HEK293 (cell line): ENCODE results near the gene RAB3C.

ENCODE experiments used
- CTCF ChIA-PET: fragments of 350-600 bp; formaldehyde crosslinking; extraction: SDS; loops from one replicate; lab custom pipeline; 2021; ENCODE audit warnings: antibody characterized with exemption; lab: Yijun Ruan, JAX
- POLR2A ChIA-PET: fragments of 300-600 bp; formaldehyde crosslinking; extraction: SDS; loops from one replicate; lab custom pipeline; 2020; ENCODE audit warnings: antibody characterized with exemption, inconsistent platforms; lab: Yijun Ruan, JAX
- H3K27ac ChIP-seq: fragments of 200-500 bp; sonication (Bioruptor generic); 2 replicates; pipeline ENCODE4 v1.5.1; 2014; ENCODE audit warnings: low read depth, low read length, control low read depth, inconsistent platforms; ENCODE audit errors: extremely low read depth
- H3K36me3 ChIP-seq, 2 experiments: fragments of 200-500 bp in 1 of 2; sonication (Bioruptor generic) in 1 of 2; 1 replicate in 1 of 2; 2 replicates in 1 of 2; pipeline ENCODE4 v1.5.1; 2014 to 2017; ENCODE audit warnings: inconsistent platforms in 2 of 2, low read length in 2 of 2; ENCODE audit not compliant: control insufficient read depth in 2 of 2, insufficient read depth in 1 of 2
- H3K4me1 ChIP-seq: fragments of 200-500 bp; sonication (Bioruptor generic); 2 replicates; pipeline ENCODE4 v1.5.1; 2014; ENCODE audit warnings: mild to moderate bottlenecking, low read length, inconsistent platforms; ENCODE audit not compliant: control insufficient read depth, insufficient read depth
- H3K4me3 ChIP-seq: 2 replicates; pipeline ENCODE4 v1.5.1; 2011; ENCODE audit warnings: low read depth, mild to moderate bottlenecking, control low read depth, low read length, moderate library complexity
- H3K9me3 ChIP-seq: fragments of 200-500 bp; sonication (Bioruptor generic); 2 replicates; pipeline ENCODE4 v1.5.1; 2014; ENCODE audit warnings: low read depth, low read length, inconsistent platforms; ENCODE audit not compliant: control insufficient read depth, insufficient read depth
- GLI4 ChIP-seq: fragments of 450-650 bp; formaldehyde crosslinking; IDR thresholded peaks from 2 replicates; pipeline ENCODE4 v1.5.1; 2016; ENCODE audit warnings: missing biosample characterization, missing genetic modification characterization
- INSM2 ChIP-seq: fragments of 450-650 bp; formaldehyde crosslinking; IDR thresholded peaks from 2 replicates; pipeline ENCODE4 v1.5.1; 2016; ENCODE audit warnings: missing biosample characterization, missing genetic modification characterization
- KLF9 ChIP-seq: fragments of 450-650 bp; formaldehyde crosslinking; IDR thresholded peaks from 2 replicates; pipeline ENCODE4 v1.5.1; 2016; ENCODE audit warnings: missing biosample characterization, missing genetic modification characterization, low read depth
- PBX3 ChIP-seq: sonication (generic); formaldehyde crosslinking; IDR thresholded peaks from 2 replicates; pipeline ENCODE4 v1.8.1; 2022; ENCODE audit warnings: mild to moderate bottlenecking, moderate library complexity, missing genetic modification reagents
- REST ChIP-seq: fragments of 450-650 bp; formaldehyde crosslinking; IDR thresholded peaks from 2 replicates; pipeline ENCODE4 v1.5.1; 2016; ENCODE audit warnings: missing biosample characterization, missing genetic modification characterization
- ZBTB11 ChIP-seq: fragments of 450-650 bp; formaldehyde crosslinking; conservative IDR thresholded peaks from 2 replicates; pipeline ENCODE4 v1.5.1; 2016; ENCODE audit warnings: low read depth, missing biosample characterization, missing genetic modification characterization
- ZFHX2 ChIP-seq: fragments of 450-650 bp; formaldehyde crosslinking; conservative IDR thresholded peaks from 2 replicates; pipeline ENCODE4 v1.5.1; 2016; ENCODE audit warnings: missing biosample characterization, missing genetic modification characterization
- ZFP3 ChIP-seq: fragments of 450-650 bp; formaldehyde crosslinking; IDR thresholded peaks from 2 replicates; pipeline ENCODE4 v1.5.1; 2016; ENCODE audit warnings: low read depth, missing biosample characterization, missing genetic modification characterization
- ZNF155 ChIP-seq: fragments of 450-650 bp; formaldehyde crosslinking; IDR thresholded peaks from 2 replicates; pipeline ENCODE4 v1.5.1; 2016; ENCODE audit warnings: missing biosample characterization, missing genetic modification characterization
- ZNF169 ChIP-seq: fragments of 450-650 bp; formaldehyde crosslinking; IDR thresholded peaks from 2 replicates; pipeline ENCODE4 v1.5.1; 2016; ENCODE audit warnings: missing biosample characterization, missing genetic modification characterization
- ZNF174 ChIP-seq: fragments of 450-650 bp; formaldehyde crosslinking; IDR thresholded peaks from 2 replicates; pipeline ENCODE4 v1.5.0; 2017; ENCODE audit warnings: missing biosample characterization, mild to moderate bottlenecking, missing genetic modification characterization
- ZNF223 ChIP-seq: fragments of 450-650 bp; formaldehyde crosslinking; IDR thresholded peaks from 2 replicates; pipeline ENCODE4 v1.5.1; 2016; ENCODE audit warnings: missing biosample characterization, missing genetic modification characterization
- ZNF292 ChIP-seq: fragments of 450-650 bp; formaldehyde crosslinking; IDR thresholded peaks from 2 replicates; pipeline ENCODE4 v1.5.1; 2016; ENCODE audit warnings: low read depth, missing biosample characterization, missing genetic modification characterization, borderline replicate concordance
- ZNF426 ChIP-seq: fragments of 450-650 bp; formaldehyde crosslinking; IDR thresholded peaks from 2 replicates; pipeline ENCODE4 v1.5.1; 2017; ENCODE audit warnings: missing biosample characterization, missing genetic modification characterization, mild to moderate bottlenecking, inconsistent platforms, moderate library complexity
- ZNF521 ChIP-seq: fragments of 450-650 bp; formaldehyde crosslinking; IDR thresholded peaks from 2 replicates; pipeline ENCODE4 v1.5.1; 2017; ENCODE audit warnings: missing biosample characterization, mild to moderate bottlenecking, missing genetic modification characterization
- ZNF600 ChIP-seq: fragments of 450-650 bp; formaldehyde crosslinking; IDR thresholded peaks from 2 replicates; pipeline ENCODE4 v1.5.1; 2016; ENCODE audit warnings: missing biosample characterization, missing genetic modification characterization
- ZNF670 ChIP-seq: fragments of 450-650 bp; formaldehyde crosslinking; IDR thresholded peaks from 2 replicates; pipeline ENCODE4 v1.5.1; 2016; ENCODE audit warnings: missing biosample characterization, missing genetic modification characterization, low read depth
- ZNF76 ChIP-seq: fragments of 450-650 bp; formaldehyde crosslinking; IDR thresholded peaks from 2 replicates; pipeline ENCODE4; 2016; ENCODE audit warnings: low read depth, missing biosample characterization, missing genetic modification characterization, borderline replicate concordance
- ZNF785 ChIP-seq: fragments of 450-650 bp; formaldehyde crosslinking; IDR thresholded peaks from 2 replicates; pipeline ENCODE4 v1.5.1; 2016; ENCODE audit warnings: missing biosample characterization, missing genetic modification characterization

Gene RAB3C

GRCh38 chr5:58640011-58640410 is 57.1 kb downstream of the RAB3C start:
- Histone ChIP-seq H3K9me3 (no peaks in the 10 kb centered on the region), H3K36me3 (no peaks in the 10 kb centered on the region), H3K4me1 (no peaks in the 10 kb centered on the region), H3K4me3 (no peak overlapping the region), H3K27ac (no peak overlapping the region)
- no peak for TF ChIP-seq ZNF169
- no peak for TF ChIP-seq ZBTB11
- no peak for TF ChIP-seq ZNF155 (tag by site-specific recombination)
- no peak for TF ChIP-seq ZNF174 (tag by site-specific recombination)
- TF ChIP-seq PBX3, result no peak
- TF ChIP-seq INSM2 (tag by site-specific recombination), result no peak
- TF ChIP-seq ZNF600 (tag by site-specific recombination), result no peak
- TF ChIP-seq ZNF223 (tag by site-specific recombination), result no peak
- TF ChIP-seq KLF9 (tag by site-specific recombination), result no peak
- TF ChIP-seq GLI4 (tag by site-specific recombination), result no peak
- TF ChIP-seq ZFP3 (tag by site-specific recombination), result no peak
- TF ChIP-seq ZNF76 (tag by site-specific recombination), result no peak
- no peak for TF ChIP-seq ZFHX2 (tag by site-specific recombination)
- no peak for TF ChIP-seq ZNF785 (tag by site-specific recombination)
- no peak for TF ChIP-seq ZNF292 (tag by site-specific recombination)
- TF ChIP-seq ZNF521, result no peak
- no peak for TF ChIP-seq ZNF670
- POLR2A ChIA-PET, result no interaction called here
- CTCF ChIA-PET, result no interaction called here

GRCh38 chr5:58641533-58641932 is 58.7 kb downstream of the RAB3C start:
- H3K4me1 ChIP-seq, result no peaks in the 10 kb centered on the region
- CTCF ChIA-PET, result no interaction called here
- peak; percentile 76 for TF ChIP-seq REST (tag by site-specific recombination)
- no peak for TF ChIP-seq ZNF426 (tag by site-specific recombination)
- TF ChIP-seq, all 188 proteins: peak for 1
- Histone ChIP-seq H3K27ac (no peak overlapping the region), H3K9me3 (no peaks in the 10 kb centered on the region), H3K36me3 (no peaks in the 10 kb centered on the region), H3K4me3 (no peak overlapping the region)
- POLR2A ChIA-PET, result no interaction called here
